Omental fat pad (tissue), 4 donors: ENCODE data around the gene CD69. TPM values are rescaled to one million over a fixed set of nuclear protein-coding genes. Genes with fewer than 3 reads are reported as not detected.

Experiments used
- ATAC-seq: fragments of 150-250 bp; one replicate; pipeline ENCODE4 v1.9.1; 2016; ENCODE audit warnings: mild to moderate bottlenecking, moderate library complexity; ENCODE audit not compliant: low FRiP score
- DNase-seq: peaks from one replicate; pipeline ENCODE4 v3.0.0-alpha.2; 2019; ENCODE audit warnings: low spot score
- CTCF ChIP-seq, 3 donors: fragments of 450-650 bp; IDR thresholded peaks; one replicate each; pipeline ENCODE4 v1.5.1; 2016 to 2017; ENCODE audit warnings: antibody characterized with exemption in 3 of 3, mild to moderate bottlenecking in 3 of 3, moderate library complexity in 2 of 3
- total RNA-seq, 4 donors: library from RNA; depleted of rRNA; stranded (reverse); fragments of >200 nt; gene quantifications; one replicate each; pipeline ENCODE4 v1.1.0, GENCODE V29; 2016

The CD69 gene
- total RNA-seq, 4 donors from 2014 or later: 10.0 to 36.3 (median 17.0) TPM

GRCh38 chr12:9729082-9729481, 31.6 kb downstream of the CD69 start:
- no peak for TF ChIP-seq CTCF (IDR thresholded peaks at IDR 0.05)
- no peak for ATAC-seq
- DNase-seq: no peak

GRCh38 chr12:9727813-9728212, 32.9 kb downstream of the CD69 start:
- DNase-seq (no peak), ATAC-seq (no peak)
- no peak for TF ChIP-seq CTCF (IDR thresholded peaks at IDR 0.05)

- no peak for DNase-seq
- TF ChIP-seq CTCF (IDR thresholded peaks at IDR 0.05): no peak
- no peak for ATAC-seq
Observed at GRCh38 chr12:9725213-9725870, 35.4 kb downstream of the CD69 start.

GRCh38 chr12:9724023-9724422, 36.7 kb downstream of the CD69 start:
- DNase-seq (no peak), ATAC-seq (no peak)
- no peak for TF ChIP-seq CTCF (IDR thresholded peaks at IDR 0.05)

- DNase-seq (no peak), ATAC-seq (peak; percentile 57)
- TF ChIP-seq CTCF (IDR thresholded peaks at IDR 0.05): no peak
Observed at GRCh38 chr12:9721394-9722092, 39.2 kb downstream of the CD69 start.

GRCh38 chr12:9719790-9720189, 40.9 kb downstream of the CD69 start:
- DNase-seq (no peak), ATAC-seq (no peak)
- no peak for TF ChIP-seq CTCF (IDR thresholded peaks at IDR 0.05)

- TF ChIP-seq CTCF (IDR thresholded peaks at IDR 0.05): no peak
- ATAC-seq (no peak), DNase-seq (no peak)
Observed at GRCh38 chr12:9718968-9719367, 41.7 kb downstream of the CD69 start.
